ENCODE measurements around the gene ALCAM.
A peak's percentile ranks its signal among the peaks of the same experiment; 100 is the strongest.
"Not testable (repeated sequence)": the region's sequence is repeated elsewhere in the genome, so short reads cannot be mapped to it uniquely, and the experiment has no call there.

ALCAM gene

DNA sequence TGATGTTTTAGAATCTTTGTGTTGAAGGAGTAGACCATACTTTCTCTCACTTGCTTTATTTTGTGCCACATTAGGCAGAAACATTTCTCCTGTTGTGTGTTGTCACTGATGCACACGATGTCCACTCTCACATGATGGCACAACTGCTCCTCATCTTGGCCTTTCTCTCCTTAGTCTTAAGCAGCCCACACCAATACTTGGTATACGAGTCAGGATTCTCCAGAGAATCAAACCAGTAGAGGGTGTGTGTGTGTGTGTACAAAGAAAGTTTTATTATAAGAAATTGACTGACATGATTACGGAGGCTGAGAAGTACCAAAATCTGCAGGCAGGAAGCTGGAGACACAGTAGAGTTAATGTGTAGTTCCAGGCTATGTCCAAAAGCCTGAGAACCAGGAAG is 187.1 kb downstream of the ALCAM start:
- peak; percentile 29 for DNase-seq (ENCODE audit: low read depth)
- H3K4me3 ChIP-seq (ENCODE audit: low read depth, low read length) = no peak overlapping the region

DNA sequence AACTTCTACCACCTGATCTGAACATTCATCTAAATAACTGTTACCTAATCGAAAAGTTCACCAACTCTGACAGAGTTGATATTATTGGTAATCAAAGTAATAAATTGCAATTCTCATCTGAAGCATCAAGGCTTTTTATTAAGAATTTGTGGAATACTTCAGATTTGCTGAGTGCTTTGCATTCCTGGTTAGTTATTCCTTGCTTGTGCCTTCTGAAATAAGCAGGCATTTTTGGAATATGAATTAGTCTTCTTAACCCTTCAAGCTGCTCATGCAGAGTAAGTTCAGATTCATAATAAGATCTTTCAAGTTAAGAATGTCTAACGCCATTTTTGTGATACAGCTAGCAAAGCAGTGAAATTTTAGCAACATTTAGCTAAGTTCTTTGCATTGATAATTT is 188.5 kb downstream of the ALCAM start:
- no peak for DNase-seq (ENCODE audit: low read depth)

DNA sequence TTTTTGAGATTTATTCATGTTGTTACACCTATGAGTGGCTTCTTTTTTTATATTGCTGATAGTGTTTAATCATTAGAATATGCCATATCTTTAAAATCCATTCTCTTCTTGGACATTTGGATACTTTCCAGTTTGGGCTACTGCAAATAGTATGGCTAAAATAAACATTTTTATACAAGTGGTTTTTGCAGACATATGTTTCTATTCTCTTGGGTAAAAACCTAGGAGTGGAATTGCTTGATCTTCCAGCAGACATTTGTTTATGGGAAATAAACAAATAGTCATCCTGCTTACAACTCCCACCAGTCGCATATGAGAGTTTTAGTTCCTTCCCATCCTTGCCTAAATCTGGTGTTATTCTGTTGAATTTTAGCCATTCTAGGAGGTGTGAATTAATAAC is 193.1 kb downstream of the ALCAM start:
- no peak for DNase-seq (ENCODE audit: low read depth)
- H3K4me3 ChIP-seq (ENCODE audit: low read depth, low read length) = no peak overlapping the region

More for the DNA sequence above, 188.5 kb downstream of the ALCAM start:
- H3K4me3 ChIP-seq (ENCODE audit: low read depth, low read length) = no peak overlapping the region

DNA sequence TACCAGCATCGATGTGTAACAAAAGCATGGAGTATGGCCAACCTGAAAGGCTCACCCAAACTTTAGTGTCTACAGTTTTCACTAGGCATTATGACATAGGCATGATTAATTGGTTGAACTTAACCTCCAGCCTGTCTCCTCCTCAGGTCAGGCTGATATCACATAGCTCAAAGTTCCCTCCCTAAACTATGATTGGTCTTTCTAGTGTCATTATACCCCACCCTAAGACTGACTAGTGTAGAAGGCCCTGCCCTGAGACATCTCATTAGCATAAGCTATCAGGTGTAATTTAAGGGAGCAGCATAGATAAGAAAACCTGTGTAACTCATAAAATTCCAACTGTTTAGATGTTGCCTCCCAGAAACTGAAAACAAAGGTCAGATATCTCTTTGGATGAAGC is 195.2 kb downstream of the ALCAM start:
- no peak for DNase-seq (ENCODE audit: low read depth)
- H3K4me3 ChIP-seq (ENCODE audit: low read depth, low read length) = no peak overlapping the region

DNA sequence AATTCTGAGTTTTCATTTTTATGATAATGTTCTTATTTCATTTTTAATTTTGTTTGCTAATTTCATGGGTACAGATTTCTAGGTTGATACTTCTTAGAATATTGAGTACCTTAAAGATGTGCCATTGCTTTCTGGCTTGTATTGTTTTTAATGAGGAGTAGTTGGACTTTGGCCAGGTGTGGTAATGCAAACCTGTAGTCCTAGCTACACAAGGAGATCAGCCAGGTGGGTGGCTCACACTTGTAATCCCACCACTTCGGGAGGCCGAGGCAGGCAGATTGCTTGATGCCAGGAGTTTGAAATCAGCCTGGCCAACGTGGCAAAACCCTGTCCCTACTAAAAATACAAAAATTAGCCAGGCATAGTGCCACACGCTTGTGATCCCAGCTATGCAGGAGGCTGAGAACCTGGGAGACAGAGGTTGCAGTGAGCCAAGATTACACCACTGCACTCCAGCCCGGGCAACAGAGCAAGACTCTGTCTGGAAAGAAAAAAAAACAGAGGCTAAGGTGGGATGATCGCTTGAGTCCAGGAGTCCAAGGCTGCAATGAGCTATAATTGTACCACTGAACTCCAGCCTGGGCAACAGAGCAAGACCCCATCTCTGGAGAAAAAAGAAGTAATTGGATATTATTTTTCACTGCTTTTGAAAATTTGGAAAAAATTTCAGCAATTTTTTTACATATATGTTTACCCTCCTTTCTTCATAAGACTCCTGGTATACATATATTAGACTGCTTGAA is 198.0 kb downstream of the ALCAM start:
- no peak overlapping the region for H3K4me3 ChIP-seq (ENCODE audit: low read depth, low read length)
- DNase-seq (ENCODE audit: low read depth) = no peak

DNA sequence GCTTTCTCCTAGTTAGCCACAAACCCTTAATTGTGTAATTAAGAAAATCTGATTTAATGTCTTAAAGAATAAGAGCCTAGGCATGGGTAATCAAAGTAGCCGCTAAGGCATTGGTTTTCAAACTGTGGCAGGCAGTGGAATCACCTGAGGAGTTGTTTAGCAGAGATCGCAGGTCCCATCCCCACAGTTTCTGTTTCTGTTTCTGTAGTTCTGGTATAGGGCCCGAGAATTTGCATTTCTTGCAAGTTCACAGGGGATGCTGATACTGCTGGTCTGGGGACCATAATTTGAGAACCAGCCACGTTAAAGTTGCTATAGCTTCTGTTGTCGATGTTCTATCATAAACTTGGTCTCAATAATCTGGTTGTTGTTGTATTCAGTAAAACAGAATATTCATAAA is 204.3 kb downstream of the ALCAM start:
- H3K4me3 ChIP-seq (ENCODE audit: low read depth, low read length) = no peak overlapping the region
- no peak for DNase-seq (ENCODE audit: low read depth)

DNA sequence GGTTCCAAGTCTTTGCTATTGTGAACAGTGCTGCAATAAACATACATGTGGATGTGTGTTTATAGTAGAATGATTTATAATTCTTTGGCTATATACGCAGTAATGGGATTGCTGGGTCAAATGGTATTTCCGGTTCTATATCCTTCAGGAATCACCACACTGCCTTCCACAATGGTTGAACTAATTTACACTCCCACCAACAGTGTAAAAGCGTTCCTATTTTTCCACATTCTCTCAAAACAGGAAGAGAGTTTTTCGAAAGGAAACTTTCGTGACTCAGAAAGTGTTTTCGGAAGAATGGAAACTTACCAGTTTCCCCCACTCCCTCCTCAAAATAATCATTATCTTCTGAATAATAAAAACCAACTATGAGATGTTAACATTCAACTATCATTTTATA is 205.8 kb downstream of the ALCAM start:
- H3K4me3 ChIP-seq (ENCODE audit: low read depth, low read length) = no peak overlapping the region
- DNase-seq (ENCODE audit: low read depth) = no peak

DNA sequence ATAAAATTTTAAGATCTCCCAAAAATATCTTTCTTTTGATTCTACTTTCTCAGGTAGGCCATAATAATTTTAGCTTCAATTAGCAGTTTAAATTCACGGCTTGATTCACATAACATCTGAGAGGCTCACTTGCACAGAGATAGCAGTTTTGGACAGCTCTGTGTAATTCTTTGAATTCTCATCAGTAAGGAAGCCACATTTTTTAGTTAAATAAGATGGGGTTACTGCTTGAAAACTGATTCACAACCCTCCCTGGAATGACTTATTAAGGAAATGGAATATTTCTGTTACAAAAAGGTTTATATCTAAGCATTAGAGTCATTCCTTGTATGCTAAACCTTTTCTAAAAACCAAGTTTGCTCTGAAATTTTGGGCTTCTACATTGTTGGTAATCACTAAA is 212.7 kb downstream of the ALCAM start:
- no peak overlapping the region for H3K4me3 ChIP-seq (ENCODE audit: low read depth, low read length)
- DNase-seq (ENCODE audit: low read depth) = no peak

DNA sequence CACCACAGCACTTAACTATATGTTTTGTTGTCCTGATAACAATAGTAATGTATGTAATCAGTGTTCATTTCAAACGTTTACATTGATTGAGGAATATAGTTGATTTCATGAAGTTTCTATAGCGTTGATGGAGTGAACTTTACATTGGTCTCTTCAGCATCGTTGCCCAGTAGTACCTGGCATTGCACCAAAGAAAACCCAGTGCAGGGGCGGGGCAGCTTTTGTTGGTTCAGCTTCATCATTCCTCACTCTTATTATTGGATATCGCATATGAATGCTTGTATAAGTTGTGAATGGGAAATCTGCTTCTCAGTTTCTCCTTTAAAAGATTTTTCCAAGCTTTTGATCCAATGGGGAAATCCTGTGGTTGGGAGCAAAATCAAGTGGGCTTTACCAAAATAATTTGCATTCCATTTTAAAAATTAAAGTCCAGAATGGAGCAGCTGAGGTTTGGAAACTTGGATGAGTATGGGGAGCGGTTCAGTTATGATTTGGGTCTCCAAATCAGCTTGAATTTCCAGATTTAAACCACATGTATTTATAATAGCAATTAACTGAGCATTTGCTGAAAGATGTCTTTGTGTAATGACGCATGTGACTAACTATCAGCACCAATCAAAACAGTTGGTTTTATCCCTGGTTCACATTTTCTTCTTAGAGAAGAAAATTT is 213.7 kb downstream of the ALCAM start:
- no peak for DNase-seq (ENCODE audit: low read depth)
- no peak overlapping the region for H3K4me3 ChIP-seq (ENCODE audit: low read depth, low read length)

DNA sequence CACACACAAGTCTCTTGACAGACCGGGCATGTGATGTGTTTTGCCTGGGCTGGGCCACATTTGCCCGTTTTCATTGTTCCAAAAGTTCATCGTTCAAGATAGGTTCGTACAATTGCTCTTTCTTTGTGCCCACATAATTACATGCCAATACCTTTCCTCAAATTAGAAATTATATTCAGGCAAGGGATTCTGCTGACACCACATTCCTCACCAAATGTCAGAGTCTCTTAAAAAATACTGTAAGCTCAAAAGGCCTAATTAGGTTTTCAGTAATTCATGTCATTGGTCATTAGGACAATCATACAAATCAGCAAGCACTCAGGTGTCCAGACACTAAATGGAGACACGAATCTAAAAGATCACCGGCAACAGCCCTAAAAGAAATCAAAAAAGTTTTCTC is 215.3 kb downstream of the ALCAM start:
- no peak for DNase-seq (ENCODE audit: low read depth)
- no peak overlapping the region for H3K4me3 ChIP-seq (ENCODE audit: low read depth, low read length)

DNA sequence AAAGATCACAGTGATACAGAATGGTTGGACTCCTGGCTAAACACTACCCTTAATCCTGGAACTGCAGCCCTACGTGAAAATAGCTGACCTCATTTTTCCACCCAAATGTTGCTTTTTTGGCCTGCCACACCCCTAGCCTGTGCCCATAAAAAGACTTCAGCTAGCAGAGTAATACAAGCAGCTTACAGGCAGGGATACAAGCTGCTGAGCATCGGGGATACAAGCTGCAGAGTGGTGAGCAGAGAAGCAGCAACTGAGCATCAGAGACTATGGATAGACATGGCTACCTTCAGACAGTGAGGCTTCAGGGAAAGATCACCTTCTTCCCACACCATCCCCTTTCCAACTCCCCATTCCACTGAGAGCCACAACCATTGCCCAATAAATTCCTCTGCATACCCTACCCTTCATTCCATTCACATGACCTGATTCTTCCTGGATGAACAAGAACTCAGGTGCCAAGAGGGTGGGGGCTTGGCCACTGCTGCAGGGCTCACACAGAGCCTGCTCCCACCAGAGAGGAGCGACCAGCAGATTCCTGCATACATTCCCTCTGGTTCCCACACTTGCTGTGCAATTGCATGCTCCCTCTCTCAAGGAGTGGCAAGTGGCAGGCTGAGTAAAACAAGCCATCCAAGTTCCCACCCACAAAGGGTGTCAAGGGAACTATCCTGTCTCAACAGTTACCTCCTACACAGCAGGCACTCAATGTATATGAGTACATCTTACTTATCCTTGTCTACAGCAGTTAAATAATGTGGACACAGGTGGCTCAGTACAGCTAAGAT is 217.5 kb downstream of the ALCAM start:
- H3K4me3 ChIP-seq (ENCODE audit: low read depth, low read length) = no peak overlapping the region
- no peak for DNase-seq (ENCODE audit: low read depth)

DNA sequence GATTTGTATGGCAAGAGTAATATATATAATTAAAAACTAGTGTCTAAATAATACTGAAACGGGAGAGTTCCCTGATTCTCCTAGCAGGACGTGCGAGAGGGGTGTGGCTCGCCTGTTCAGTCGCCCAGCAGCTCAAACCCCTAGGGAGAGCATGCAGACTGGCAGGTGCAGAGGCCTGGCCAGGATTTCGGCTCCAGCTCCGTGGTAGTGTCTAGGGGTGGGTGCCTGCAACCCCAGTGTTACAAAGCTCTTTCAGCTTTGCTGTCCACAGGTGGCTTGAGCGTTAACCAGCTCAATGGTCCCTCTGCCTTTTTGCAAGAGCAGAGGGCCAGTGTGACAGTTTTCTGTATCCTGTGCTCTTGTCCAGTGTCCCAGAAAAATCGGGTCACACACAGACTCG is 226.6 kb downstream of the ALCAM start:
- no peak overlapping the region for H3K4me3 ChIP-seq (ENCODE audit: low read depth, low read length)
- DNase-seq (ENCODE audit: low read depth) = no peak

DNA sequence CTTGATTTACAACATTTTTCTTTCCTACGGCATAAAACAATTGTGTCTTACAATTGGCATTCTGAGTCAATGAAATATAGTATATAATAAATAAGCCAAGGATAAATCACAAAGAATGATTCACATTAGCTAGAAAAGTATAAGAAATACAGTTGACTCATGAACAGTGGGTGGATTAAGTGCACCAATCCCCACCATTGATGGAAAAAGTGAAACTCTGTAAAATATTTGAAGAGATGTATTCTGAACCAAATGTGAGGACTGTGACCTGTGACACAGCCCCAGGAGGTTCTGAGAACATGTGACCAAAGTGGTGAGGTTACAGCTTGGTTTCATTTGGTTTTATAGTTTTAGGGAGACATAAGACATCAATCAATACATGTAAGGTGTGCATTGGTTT is 227.5 kb downstream of the ALCAM start:
- DNase-seq (ENCODE audit: low read depth) = no peak
- no peak overlapping the region for H3K4me3 ChIP-seq (ENCODE audit: low read depth, low read length)

DNA sequence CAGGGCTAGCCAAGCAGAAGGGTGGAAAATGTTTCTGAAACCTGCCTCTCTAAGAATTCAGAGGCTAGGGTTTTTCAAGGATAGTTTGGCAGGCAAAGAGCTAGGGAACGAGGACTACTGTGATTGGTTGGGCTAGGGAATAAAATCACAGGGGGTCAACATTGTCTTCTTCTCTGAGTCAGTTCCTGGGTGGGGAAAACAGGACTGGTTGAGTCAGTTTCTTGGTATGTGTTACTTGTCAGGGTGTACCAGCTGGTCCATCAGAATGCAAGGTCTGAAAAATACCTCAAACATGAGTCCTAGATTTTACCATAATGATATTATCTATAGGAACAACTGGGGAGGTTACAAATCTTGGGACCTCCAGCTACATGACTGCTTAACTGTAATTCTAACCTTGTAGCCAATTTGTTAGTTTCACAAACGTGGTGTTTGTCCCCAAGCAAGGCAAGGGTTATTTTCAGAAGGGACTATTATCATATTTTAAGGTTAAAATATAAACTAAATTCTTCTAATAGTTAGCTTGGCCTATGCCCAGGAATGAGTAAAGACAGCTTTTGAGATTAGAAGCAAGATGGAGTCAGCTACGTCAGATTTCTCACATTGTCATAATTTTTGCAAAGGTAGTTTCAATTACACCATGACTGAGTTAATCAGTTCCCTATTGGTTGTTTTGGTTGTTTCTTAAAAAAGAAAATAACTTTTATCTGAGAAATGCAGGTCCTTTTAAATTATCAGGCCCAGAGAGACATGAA is 231.5 kb downstream of the ALCAM start:
- DNase-seq (ENCODE audit: low read depth) = peak; percentile 88
- H3K4me3 ChIP-seq (ENCODE audit: low read depth, low read length) = no peak overlapping the region

DNA sequence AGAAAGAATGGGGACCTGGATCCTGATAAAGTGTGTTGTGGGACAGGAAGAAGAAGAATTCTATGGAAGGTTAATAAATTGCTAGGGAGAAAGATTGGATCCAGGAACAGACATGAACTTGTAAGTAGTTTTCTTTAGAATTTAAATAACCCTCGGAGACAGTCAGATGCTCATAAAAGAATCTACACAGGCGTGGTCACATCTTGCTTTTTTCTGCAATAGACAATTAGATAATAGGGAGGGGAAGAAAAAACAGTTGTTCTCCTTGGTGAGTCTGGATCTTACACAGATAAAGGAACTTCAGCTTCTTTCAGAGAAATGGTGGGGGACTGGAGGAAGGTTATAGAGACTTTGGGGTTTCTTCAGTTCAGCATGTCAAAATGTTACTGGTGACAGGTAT is 232.6 kb downstream of the ALCAM start:
- no peak for DNase-seq (ENCODE audit: low read depth)
- no peak overlapping the region for H3K4me3 ChIP-seq (ENCODE audit: low read depth, low read length)

DNA sequence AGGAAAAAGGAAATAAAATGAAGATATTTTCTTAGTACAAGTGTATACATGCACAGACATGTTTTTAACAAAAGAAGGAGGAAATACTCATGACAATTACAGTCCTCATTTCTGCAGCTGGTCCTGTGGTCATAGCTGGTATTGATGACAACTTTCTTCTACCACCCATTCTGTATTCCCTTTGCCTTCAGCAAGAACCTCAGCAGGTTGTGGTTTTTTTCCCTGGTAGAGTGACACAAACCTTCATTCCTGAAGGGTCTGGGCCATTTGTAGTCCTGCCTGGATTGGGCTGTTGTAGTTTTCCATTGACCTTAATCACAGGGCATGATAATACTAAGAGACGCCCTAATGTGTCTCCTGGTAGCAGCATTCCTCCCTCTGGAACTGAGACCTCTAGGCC is 235.0 kb downstream of the ALCAM start:
- not testable (repeated sequence) for DNase-seq (ENCODE audit: low read depth); H3K4me3 ChIP-seq (ENCODE audit: low read depth, low read length)

DNA sequence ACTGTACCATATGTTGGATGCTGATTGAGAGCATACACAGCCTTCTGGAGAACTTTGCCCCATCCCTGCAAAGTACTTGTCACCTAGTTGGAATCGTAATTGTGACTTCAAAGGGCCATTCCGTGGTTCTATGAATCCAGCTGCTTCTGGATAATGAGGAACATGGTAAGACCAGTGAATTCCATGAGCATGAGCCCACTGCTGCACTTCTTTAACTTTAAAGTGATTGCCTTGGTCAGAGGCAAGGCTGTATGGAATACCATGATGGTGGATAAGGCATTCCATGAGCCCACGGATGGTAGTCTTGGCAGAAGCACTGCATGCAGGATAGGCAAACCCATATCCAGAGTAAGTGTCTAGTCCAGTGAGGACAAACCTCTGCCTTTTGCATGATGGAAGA is 235.6 kb downstream of the ALCAM start:
- DNase-seq (ENCODE audit: low read depth); H3K4me3 ChIP-seq (ENCODE audit: low read depth, low read length): not testable (repeated sequence)

DNA sequence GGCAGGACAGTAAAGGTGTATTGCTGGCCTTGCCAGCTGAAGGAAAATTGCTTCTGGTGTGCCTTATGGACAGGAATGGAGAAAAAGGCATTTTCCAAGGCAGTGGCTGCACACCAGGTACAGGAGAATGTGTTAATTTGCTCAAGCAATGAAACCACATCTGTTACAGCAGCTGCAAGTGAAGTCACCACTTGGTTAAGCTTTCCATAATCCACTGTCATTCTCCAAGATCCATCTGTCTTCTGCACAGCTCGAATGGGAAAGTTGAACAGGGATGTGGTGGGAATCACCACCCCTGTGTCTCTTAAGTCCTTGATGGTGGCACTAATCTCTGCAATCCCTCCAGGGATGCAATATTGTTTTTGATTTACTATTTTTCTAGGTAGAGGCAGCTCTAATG is 236.8 kb downstream of the ALCAM start:
- DNase-seq (ENCODE audit: low read depth); H3K4me3 ChIP-seq (ENCODE audit: low read depth, low read length): not testable (repeated sequence)

DNA sequence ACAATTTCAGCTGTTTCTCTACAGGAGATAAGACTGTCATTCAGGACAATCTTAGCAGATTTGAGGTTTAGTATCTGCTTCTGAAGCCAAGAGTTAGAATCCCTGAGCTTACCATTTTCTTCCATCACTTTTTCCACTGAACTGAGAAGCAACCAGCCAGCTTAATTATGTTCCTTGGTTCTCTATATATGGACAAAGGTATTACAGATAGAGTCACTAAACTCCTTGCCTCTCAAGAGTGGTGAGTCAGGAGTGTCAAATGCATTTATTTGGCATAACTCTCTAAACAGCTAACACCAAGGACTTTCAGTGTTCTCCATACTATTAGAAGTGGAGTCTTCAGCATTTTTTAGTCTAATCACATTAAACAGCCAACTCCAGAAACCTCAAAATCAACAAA is 239.3 kb downstream of the ALCAM start:
- H3K4me3 ChIP-seq (ENCODE audit: low read depth, low read length) = no peak overlapping the region
- peak; percentile 52 for DNase-seq (ENCODE audit: low read depth)

DNA sequence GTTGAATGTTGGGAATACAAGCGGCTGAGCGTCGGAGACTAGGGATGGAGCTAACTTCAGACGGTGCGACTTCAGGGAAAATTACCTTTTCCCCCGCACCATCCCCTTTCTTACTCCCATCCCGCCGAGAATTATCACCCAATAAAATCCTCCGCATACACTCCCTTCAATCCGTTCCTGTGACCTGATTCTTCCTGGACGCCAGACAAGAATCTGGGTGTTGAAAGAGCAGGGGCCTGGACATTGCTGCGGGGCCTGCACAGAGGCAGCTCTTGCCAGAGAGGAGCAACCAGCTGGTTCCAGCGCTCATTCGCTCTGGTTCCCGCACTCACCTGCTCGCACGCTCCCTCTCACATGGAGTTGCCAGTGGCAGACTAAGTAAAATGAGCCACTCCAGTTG is 241.9 kb downstream of the ALCAM start:
- DNase-seq (ENCODE audit: low read depth) = peak; percentile 26
- no peak overlapping the region for H3K4me3 ChIP-seq (ENCODE audit: low read depth, low read length)

All from skeletal muscle cell (primary cell).